GM21381 (cell line): ENCODE results near the gene HIRA.
"Not testable (repeated sequence)": the region's sequence is repeated elsewhere in the genome, so short reads cannot be mapped to it uniquely, and the experiment has no call there.

Experiments used
- ATAC-seq: cut with Tn5 transposase; IDR thresholded peaks from one replicate; pipeline ENCODE4 v1.9.1; 2021; ENCODE audit warnings: mild to moderate bottlenecking, moderate library complexity; ENCODE audit not compliant: unreplicated experiment

HIRA gene

GRCh38 chr22:19336133-19337075, 95.1 kb downstream of the HIRA start:
- no peak for ATAC-seq

DNA sequence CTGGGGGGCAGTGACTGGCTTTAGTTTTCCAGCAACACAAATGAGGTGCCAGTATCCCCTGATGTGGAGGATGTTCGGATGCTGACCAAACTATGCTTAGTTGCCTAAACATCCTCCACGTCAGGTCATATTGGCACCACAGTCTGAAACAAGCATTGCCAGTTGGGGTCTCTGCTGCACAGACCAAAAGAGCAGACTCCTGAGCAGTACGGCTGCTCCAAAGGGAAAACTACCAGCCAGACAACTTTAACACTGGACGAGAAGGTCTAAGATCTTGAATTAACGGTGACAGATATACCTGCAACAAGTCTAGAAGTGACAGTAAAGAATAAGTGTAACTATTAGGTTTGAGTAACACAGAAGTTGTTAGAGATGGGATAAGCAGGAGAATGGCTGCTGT, 99.6 kb downstream of the HIRA start:
- no peak for ATAC-seq

GRCh38 chr22:19331474-19331873, 100.1 kb downstream of the HIRA start:
- no peak for ATAC-seq

GRCh38 chr22:19330865-19331418, 100.6 kb downstream of the HIRA start:
- ATAC-seq, result no peak

DNA sequence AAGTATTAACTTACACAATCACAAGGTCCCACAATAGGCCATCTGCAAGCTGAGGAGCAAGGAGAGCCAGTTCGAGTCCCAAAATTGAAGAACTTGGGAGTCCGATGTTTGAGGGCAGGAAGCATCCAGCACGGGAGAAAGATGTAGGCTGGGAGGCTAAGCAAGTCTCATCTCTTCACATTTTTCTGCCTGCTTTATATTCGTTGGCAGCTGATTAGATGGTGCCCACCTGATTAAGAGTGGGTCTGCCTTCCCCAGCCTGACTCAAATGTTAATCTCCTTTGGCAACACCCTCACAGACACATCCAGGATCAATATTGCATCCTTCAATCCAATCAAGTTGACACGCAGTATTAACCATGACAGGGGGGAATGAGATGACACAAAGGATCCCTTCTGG, 101.3 kb downstream of the HIRA start:
- not testable (repeated sequence) for ATAC-seq

GRCh38 chr22:19329454-19329853, 102.1 kb downstream of the HIRA start:
- ATAC-seq, result no peak

DNA sequence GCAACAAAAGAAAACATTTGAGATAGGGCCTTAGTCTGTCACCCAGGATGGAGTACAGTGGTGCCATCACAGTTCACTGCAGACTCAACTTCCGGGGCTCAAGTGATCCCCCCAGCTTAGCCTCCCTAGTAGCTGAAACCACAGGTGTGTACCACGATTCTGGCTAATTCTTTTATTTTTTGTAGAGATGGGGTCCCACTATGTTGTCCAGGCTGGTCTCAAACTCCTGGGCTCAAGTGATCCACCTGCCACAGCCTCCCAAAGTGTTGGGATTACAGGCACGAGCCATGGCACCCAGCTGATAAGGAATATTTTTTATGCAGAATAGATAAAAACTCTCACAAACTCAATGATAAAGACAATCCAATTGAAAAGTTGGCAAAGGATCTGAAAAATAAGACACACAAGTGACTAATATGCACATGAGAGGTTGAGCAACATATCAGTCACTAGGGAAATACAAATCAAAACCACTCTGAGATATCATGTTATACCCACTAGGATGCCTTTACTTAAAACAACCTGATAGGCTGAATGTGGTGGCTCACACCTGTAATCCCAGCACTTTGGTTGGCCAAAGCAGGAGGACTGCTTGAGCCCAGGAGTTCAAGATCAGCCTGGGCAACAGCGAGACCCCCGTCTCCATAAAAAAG, 106.1 kb downstream of the HIRA start:
- no peak for ATAC-seq

- not testable (repeated sequence) for ATAC-seq
Measured at GRCh38 chr22:19323420-19323819, 108.1 kb downstream of the HIRA start.

- no peak for ATAC-seq
Measured at GRCh38 chr22:19321757-19322156, 109.8 kb downstream of the HIRA start.

- not testable (repeated sequence) for ATAC-seq
Measured at GRCh38 chr22:19320136-19320535, 111.4 kb downstream of the HIRA start.

DNA sequence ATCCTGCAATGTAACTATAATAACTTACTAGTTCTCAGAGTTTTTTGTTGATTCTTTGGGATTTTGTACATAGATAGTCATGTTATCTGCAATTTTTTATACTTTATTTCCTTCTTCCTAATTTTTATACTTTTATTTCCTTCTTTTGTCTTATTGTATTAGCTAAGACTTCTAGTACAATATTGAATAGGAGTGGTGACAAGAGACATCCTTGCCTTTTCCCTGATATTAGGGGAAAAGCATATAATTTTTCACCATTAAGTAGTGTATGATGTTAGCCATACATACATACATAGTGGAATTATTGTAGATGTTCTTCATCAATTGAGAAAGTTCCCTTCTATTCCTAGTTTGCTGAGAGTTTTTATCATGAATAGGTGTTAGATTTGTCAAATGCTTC, 112.3 kb downstream of the HIRA start:
- ATAC-seq, result no peak

GRCh38 chr22:19317865-19318264, 113.7 kb downstream of the HIRA start:
- ATAC-seq, result no peak

DNA sequence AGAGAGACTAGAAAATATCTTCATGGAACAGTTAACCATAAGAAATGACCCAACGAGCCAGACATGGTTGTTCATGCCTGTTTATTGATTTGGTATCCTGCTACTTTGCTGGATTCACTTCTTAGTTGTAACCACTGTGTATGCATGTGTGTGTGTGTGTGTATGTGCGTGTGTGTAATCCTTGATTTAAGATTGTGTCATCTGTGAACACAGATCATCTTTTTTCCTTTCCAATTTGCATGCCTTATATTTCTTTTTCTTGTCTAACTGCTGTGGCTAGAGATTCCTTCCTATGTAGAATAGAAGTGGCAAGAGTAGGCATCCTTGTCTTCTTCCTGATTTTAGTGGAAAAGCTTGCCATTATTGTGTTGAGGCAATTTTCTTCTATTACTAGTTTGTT, 123.7 kb downstream of the HIRA start:
- no peak for ATAC-seq

GRCh38 chr22:19306535-19306934, 125.0 kb downstream of the HIRA start:
- ATAC-seq, result not testable (repeated sequence)

- ATAC-seq, result no peak
Measured at GRCh38 chr22:19304547-19304946, 127.0 kb downstream of the HIRA start.

GRCh38 chr22:19303785-19304184, 127.7 kb downstream of the HIRA start:
- ATAC-seq, result no peak

DNA sequence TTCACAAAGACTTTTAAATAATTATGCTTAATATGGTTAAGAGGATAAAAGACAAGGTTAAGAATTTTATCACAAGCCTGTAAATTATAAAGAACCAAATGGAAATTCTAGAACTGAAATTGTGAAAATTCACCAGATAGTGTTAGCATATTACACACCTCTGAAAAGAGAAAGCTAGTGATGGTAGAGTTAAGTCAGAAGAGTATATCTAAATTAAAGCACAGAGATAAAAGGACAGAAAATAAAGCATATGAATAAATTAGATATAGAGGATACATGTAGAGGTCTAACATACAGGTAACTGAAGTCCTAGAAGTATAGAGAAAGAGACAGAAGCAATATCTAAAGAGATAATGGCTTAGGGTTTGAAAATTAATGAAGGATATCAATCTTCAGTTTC, 135.8 kb downstream of the HIRA start:
- no peak for ATAC-seq

GRCh38 chr22:19292458-19293230, 138.9 kb downstream of the HIRA start:
- no peak for ATAC-seq

DNA sequence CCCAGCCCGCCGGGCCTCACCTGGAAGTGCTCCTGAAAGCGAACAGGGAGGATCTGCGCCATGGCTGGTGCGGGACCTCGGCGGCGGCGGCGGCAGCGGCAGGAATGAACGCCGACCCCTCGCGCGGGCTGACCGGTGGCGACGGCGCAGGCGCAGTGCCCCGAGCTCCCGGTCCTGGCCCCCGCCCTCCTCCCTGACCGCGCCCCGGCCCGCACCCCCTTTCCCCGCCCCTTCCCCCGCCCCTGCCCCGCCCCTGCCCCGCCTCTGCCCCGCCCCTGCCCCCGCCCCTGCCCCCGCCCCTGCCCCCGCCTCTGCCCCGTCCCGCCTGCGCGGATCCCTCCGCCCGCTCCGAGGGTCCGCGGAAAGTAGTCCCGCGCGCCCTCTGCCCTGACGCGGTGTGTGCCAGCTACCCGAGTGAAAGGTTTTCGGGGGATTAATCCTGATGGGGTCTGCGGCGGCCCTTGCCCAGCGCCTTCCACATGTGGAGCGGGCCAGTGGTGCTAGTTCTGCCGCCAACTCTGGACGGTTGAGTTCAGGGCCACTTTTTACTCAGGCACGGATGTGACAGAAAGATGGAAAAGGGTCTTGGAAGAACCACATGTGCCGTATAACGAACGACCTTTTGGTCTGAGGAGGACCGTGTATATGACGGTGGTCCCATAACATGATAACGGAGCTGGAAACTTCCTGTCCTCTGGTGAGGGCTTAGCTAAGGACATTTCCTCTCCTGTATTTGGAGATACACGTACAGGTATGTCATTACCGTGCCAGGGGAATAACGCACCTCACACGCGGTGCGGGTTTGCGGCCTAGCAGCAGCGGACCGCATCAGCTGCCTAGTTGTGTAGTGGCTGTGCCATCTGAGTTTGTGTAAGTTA, 139.7 kb downstream of the HIRA start, which contains the start of gene CLTCL1:
TSS of gene CLTCL1 (minus strand) at position 140 of the 878 bp plus-strand sequence. CDS start at position 62, 78 bp downstream.
- peak; percentile 67 for ATAC-seq

DNA sequence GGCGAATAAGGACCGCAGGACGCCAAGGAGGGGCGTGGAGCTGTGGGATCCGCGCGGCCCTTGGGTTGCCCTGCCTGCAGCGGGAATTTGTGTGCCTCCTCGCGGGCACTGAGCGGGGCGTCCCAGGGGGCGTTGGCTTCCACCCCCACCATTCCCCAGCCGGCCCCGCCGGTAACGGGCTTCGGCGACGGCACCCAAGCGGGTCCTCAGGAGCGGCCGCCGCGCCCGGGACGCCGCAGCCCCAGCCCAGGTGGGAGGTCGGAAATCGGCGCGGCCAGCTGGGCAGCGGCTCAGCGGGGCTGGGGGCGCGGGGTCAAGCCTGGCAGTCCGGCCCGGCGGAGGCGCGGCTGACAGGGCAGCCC, 140.3 kb downstream of the HIRA start:
- ATAC-seq, result peak; percentile 34
